ENCODE results near the gene CLCC1. TPM values are rescaled to one million over a fixed set of nuclear protein-coding genes. Genes with fewer than 3 reads are reported as not detected.

The CLCC1 gene
- total and polyA plus RNA-seq, 11 donors, result 7.9 to 33.0 (median 27.0) TPM

DNA sequence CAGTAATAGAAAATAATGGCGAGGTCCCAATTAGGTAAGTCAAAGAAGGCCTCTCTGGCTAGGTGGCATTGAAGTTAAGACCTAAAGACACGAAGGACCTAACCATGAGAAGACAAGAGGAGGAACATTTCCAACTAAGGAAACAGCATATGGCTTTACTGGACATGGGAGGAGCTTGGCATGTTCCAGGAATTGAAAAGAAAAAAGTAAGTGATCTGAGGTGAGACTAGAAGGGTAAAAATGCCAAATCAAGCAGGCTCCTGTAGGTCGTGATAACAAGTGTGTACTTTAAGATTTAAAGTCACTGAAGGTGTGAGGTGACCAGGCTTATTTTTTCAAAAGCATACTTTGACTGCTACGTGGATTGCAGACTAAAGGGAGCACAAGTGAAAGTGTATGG, 13.4 kb upstream of the CLCC1 start:
- Histone ChIP-seq H3K4me3 (no peak overlapping the region), H3K9me3 (no peaks in the 10 kb centered on the region), H3K27ac (no peak overlapping the region), H3K4me1 (no peaks in the 10 kb centered on the region), H3K27me3 (no peaks in the 10 kb centered on the region), H3K36me3 (peaks cover 0 to 97% (median 72%) of the 10 kb centered on the region in 9 donors)
- WGBS, 4 donors, result 90 to 93% (median 92%) methylated on average over 4 of the region's 4 CpGs
- DNase-seq (no peak), ATAC-seq (no peak)
- intact Hi-C loops (cut with DNase I), result no loop called here
- TF ChIP-seq, protein P1, sequence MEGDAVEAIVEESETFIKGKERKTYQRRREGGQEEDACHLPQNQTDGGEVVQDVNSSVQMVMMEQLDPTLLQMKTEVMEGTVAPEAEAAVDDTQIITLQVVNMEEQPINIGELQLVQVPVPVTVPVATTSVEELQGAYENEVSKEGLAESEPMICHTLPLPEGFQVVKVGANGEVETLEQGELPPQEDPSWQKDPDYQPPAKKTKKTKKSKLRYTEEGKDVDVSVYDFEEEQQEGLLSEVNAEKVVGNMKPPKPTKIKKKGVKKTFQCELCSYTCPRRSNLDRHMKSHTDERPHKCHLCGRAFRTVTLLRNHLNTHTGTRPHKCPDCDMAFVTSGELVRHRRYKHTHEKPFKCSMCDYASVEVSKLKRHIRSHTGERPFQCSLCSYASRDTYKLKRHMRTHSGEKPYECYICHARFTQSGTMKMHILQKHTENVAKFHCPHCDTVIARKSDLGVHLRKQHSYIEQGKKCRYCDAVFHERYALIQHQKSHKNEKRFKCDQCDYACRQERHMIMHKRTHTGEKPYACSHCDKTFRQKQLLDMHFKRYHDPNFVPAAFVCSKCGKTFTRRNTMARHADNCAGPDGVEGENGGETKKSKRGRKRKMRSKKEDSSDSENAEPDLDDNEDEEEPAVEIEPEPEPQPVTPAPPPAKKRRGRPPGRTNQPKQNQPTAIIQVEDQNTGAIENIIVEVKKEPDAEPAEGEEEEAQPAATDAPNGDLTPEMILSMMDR (IDR thresholded peaks at IDR 0.05), result no peak
- TF ChIP-seq POLR2A (IDR thresholded peaks at IDR 0.05), result no peak

DNA sequence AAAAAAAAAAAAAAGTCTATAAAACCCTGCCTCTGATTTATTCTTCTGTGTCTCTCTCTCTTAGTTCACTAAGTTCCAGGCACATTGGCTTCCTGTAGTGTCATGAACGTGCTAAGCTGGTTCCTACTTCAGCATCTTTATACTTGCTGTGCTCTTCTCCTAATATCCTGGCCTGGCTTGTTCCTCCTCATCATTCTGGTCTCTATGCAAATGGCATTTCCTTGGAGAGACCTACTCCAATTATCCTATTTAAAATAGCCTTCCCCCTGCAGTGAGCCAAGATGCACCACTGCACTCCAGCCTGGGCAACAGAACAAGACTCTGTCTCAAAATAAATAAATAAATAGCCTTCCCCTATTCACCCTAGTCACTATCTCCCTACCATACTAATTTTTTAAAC, 9.7 kb upstream of the CLCC1 start:
- no peaks in the 10 kb centered on the region for H3K9me3 ChIP-seq
- H3K4me1 ChIP-seq, result no peaks in the 10 kb centered on the region
- 95 to 100% (median 97%) methylated on average over 1 of the region's 1 CpG for WGBS, 4 donors
- no peak for TF ChIP-seq POLR2A (IDR thresholded peaks at IDR 0.05)
- TF ChIP-seq, protein P1 (IDR thresholded peaks at IDR 0.05), result no peak
- H3K27me3 ChIP-seq, result no peaks in the 10 kb centered on the region
- peaks cover 0 to 84% (median 62%) of the 10 kb centered on the region in 9 donors for H3K36me3 ChIP-seq
- no peak overlapping the region for H3K4me3 ChIP-seq
- ATAC-seq, result no peak
- no peak for DNase-seq
- no peak overlapping the region for H3K27ac ChIP-seq
- intact Hi-C loops (cut with DNase I), result no loop called here

DNA sequence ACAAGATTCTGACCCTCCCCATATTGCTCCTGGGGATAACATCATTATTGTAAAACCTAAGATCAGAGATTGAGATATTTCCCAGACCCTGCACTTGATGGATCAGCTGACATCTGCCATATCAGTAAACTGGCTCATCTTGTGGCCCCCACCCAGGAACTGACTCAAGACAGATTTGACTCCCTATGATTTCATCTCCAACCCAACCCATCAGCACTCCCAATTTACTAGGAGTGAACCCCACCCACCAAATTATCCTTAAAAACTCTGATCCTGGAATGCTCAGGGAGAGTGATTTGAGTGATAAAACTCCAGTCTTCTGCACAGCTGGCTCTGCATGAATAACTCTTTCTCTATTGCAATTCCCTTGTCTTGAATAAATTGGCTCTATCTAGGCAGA, 6.1 kb upstream of the CLCC1 start:
- no peaks in the 10 kb centered on the region for H3K4me1 ChIP-seq
- no peaks in the 10 kb centered on the region for H3K27me3 ChIP-seq
- DNase-seq, result no peak
- H3K4me3 ChIP-seq, result no peak overlapping the region
- intact Hi-C loops (cut with DNase I), result loop anchor here in 4 of 10 donors (10.0 kb wide), 1 partner anchor 145 kb away; the partner anchor contains the start of gene ELAPOR1 (in 4 of the 4)
- no peak overlapping the region for H3K27ac ChIP-seq
- TF ChIP-seq, protein P1 (IDR thresholded peaks at IDR 0.05), result no peak
- TF ChIP-seq POLR2A (IDR thresholded peaks at IDR 0.05), result no peak
- no peak for ATAC-seq
- no peaks in the 10 kb centered on the region for H3K9me3 ChIP-seq
- H3K36me3 ChIP-seq, result peaks cover 0 to 48% (median 32%) of the 10 kb centered on the region in 9 donors

DNA sequence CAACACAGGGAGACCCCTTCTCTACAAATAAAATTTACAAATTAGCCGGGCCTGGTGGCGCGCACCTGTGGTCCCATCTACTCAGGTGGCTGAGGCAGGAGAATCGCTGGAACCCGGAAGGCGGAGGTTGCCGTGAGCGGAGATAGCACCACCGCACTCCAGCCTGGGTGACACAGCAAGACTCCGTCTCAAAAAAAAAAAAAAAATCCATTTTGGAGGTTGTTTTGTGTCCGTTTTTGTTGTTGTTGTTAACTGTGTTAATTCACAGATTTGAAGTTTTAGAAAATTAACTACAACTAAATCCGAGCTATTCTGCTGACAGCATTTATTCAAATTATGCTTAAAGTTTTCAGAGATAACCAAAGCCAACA, 618 bp downstream of the CLCC1 start:
- TF ChIP-seq, protein P1 (IDR thresholded peaks at IDR 0.05), result no peak
- TF ChIP-seq POLR2A (IDR thresholded peaks at IDR 0.05), result no peak
- no peaks in the 10 kb centered on the region for H3K9me3 ChIP-seq
- peak overlapping the region; percentile 85 to 99 (median 96) for H3K27ac ChIP-seq
- peak in 2 of 5 donors; percentile 9 to 39 for DNase-seq
- H3K27me3 ChIP-seq, result no peaks in the 10 kb centered on the region
- peaks cover 0 to 30% (median 14%) of the 10 kb centered on the region in 12 donors for H3K4me1 ChIP-seq
- ATAC-seq, result no peak
- intact Hi-C loops (cut with DNase I), result loop anchor here in 7 of 10 donors (2.0 to 10.0 kb wide), 3 partner anchors 150 to 152 kb away; partner anchors contain the start of gene ELAPOR1 (in 6 of the 7)
- H3K4me3 ChIP-seq, result peak overlapping the region; percentile 66 to 87 (median 77)
- peaks cover 0 to 16% (median 3%) of the 10 kb centered on the region in 9 donors for H3K36me3 ChIP-seq
- 16 to 28% (median 20%) methylated on average over 12 of the region's 12 CpGs for WGBS, 4 donors

Measured in heart left ventricle (tissue), 16 donors.